Ovary (tissue), 9 donors: ENCODE results near the gene TMEM258. TPM values are rescaled to one million over a fixed set of nuclear protein-coding genes. Genes with fewer than 3 reads are reported as not detected.

Source experiments
- DNase-seq, 5 donors: peaks; one replicate each; pipeline ENCODE4 v3.0.0-alpha.2; 2019 to 2020
- H3K27ac ChIP-seq, 2 donors: fragments of 200-600 bp; one replicate each; pipeline versions ENCODE4 v1.5.1 to v1.8.0; 2019 to 2022
- H3K27me3 ChIP-seq: fragments of 200-600 bp; one replicate; pipeline ENCODE4 v1.8.0; 2022
- H3K36me3 ChIP-seq: fragments of 200-600 bp; sonication (generic); one replicate; pipeline ENCODE4 v1.5.1; 2019
- H3K4me1 ChIP-seq: one replicate; pipeline ENCODE4 v1.8.1; 2013; ENCODE audit warnings: mild to moderate bottlenecking, moderate library complexity; ENCODE audit not compliant: insufficient read depth
- H3K4me3 ChIP-seq: fragments of 200-600 bp; sonication (generic); one replicate; pipeline ENCODE4 v1.5.1; 2017
- H3K9me3 ChIP-seq, 2 donors: fragments of 200-600 bp in 1 of 2; sonication (generic) in 1 of 2; one replicate each; pipeline versions ENCODE4 v1.5.1 to v1.8.1; 2013 to 2019; ENCODE audit warnings: mild to moderate bottlenecking in 1 of 2, moderate library complexity in 1 of 2
- EP300 ChIP-seq: sonication (generic); formaldehyde crosslinking; IDR thresholded peaks from one replicate; pipeline ENCODE4 v1.6.1; 2017; ENCODE audit warnings: antibody characterized with exemption
- POLR2A ChIP-seq: fragments of 450-650 bp; IDR thresholded peaks from one replicate; pipeline ENCODE4 v1.6.1; 2017; ENCODE audit warnings: antibody characterized with exemption, mild to moderate bottlenecking, moderate library complexity
- WGBS, 3 donors: extraction: QIAGEN DNeasy Blood & Tissue Kit in 1 of 3; methylation state at CpG; one replicate each; pipeline versions ENCODE4 v1.1.5 to v1.1.7; 2013 to 2017; 5-methylcytosine and 5-hydroxymethylcytosine counted together
- intact Hi-C, 4 donors: fragments of 100-400 bp; cut with DNase I; formaldehyde crosslinking; loops; one replicate each; pipeline versions ENCODE4 v1.11.0 to v1.15.1; 2022 to 2023
- polyA plus RNA-seq, 2 donors: library from polyadenylated mRNA; stranded (reverse); fragments of 200-250 nt in 1 of 2; fragments of 350-450 nt in 1 of 2; fragmentation: Illumina TruSeq in 1 of 2; extraction: RNeasy Lipid Tissue Mini Kit (QIAGEN cat#74804) in 1 of 2; gene quantifications; one replicate each; pipeline ENCODE4 v1.2.3, GENCODE V29; 2013 to 2014
- total RNA-seq, 7 donors: library from RNA; depleted of rRNA in 2 of 7; stranded (reverse); fragments of >200 nt in 2 of 7; fragmentation: NEBNext Ultra II Directional in 3 of 7; extraction: Animal tissue kit (Norgen Biotek cat#: 25700) in 3 of 7; gene quantifications; one replicate each; pipeline versions ENCODE4 v1.1.0 to v1.2.4, GENCODE V29; 2016 to 2023
- TF ChIP-seq, protein P1 (sequence below), 3 donors: fragments of 450-650 bp in 2 of 3; fragments of 200-600 bp in 1 of 3; IDR thresholded peaks; one replicate each; pipeline versions ENCODE4 v1.5.1 to v1.8.0; 2016 to 2022; ENCODE audit warnings: antibody characterized with exemption in 3 of 3, mild to moderate bottlenecking in 1 of 3
- donor health status: DM: no; HTN: no; CAD: no; lungs with moderate emphysema.
- donor health status: DM: no; HTN: no; CAD: no.
- donor health status: Bipolar disorder and iron deficiency.
- donor health status: DM: yes; HTN: yes; CAD: no.
- donor health status: DM: no; HTN: no; CAD: no.
- donor health status: DM: yes; HTN: yes; CAD: no.

TMEM258 gene
- total and polyA plus RNA-seq, 9 donors, result 32.2 to 192 (median 119) TPM

DNA sequence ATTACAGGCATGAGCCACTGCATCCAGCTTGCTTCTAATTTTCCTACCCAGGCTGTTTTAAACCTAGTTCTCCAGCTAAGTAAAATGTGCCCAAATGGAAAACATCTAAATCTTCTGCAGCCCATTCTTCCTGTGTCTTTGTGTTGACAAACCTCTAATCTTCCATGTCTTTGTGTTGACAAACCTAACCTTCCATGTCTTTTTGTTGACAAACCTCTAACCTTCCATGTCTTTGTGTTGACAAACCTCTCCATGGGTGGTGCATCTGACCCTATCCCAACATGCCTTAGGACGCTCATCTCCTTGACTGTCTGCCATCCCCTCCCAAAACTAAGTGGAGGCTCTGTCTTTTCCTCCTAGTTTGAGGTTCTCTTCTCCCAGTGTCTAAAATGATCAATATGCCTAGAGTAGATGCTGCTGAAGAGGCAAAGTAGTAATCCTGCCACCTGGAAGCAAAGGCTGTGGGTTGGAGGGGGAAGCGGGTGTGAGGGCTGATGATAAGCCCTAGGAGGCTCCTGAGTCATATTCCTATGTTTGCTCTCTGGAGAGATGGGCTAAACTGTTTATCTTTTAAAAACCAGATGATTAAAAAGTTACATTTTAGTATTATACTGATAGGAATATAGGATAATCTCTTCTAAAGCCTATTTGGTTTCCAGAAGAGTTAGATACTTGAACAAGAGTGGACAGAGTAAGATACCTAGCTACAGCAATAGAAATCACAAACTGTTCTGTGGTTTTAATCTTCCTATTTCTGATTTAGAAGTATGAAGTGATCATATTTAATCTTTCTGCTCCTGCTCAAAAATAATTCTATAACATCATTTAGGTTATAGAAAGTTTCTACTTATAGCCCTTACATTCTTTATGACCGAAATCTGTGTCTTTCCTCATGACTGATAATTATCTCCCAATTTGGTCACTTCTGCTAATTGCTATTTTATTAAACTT lies 8.2 kb upstream of the TMEM258 start:
- Histone ChIP-seq H3K36me3 (no peaks in the 10 kb centered on the region), H3K9me3 (no peaks in the 10 kb centered on the region)

DNA sequence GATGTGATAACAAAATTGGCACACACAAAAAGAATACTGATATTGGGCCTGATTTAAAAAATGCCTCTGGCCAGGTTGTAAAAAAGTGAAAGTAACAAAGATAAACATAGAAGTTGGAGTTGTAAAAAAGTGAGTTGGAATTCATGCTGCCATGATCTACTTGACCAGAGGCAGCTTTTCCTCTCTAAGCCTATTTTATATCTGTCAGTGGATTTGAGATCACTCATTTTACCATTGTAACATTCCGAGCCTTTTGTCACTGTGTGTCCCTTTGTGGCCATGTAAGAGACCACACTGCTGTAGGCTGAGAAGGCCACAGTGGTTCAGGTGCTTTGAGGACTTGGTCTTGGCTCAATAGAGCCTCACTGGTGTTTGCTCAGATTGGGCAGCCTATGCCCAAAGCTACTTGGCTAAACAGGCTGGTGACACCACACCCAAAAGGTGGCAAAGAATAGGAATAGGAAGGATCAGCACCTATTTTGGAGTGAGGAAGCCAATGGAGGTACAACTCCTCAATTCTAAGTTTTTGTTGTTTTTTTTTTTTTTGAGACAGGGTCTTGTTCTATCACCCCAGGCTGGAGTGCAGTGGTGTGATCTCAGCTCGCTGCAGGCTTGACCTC lies 7.4 kb upstream of the TMEM258 start:
- Histone ChIP-seq H3K27ac (no peak overlapping the region), H3K4me1 (no peaks in the 10 kb centered on the region), H3K9me3 (no peaks in the 10 kb centered on the region), H3K36me3 (no peaks in the 10 kb centered on the region), H3K27me3 (no peaks in the 10 kb centered on the region), H3K4me3 (no peak overlapping the region)
- TF ChIP-seq EP300, result no peak
- TF ChIP-seq, protein P1, sequence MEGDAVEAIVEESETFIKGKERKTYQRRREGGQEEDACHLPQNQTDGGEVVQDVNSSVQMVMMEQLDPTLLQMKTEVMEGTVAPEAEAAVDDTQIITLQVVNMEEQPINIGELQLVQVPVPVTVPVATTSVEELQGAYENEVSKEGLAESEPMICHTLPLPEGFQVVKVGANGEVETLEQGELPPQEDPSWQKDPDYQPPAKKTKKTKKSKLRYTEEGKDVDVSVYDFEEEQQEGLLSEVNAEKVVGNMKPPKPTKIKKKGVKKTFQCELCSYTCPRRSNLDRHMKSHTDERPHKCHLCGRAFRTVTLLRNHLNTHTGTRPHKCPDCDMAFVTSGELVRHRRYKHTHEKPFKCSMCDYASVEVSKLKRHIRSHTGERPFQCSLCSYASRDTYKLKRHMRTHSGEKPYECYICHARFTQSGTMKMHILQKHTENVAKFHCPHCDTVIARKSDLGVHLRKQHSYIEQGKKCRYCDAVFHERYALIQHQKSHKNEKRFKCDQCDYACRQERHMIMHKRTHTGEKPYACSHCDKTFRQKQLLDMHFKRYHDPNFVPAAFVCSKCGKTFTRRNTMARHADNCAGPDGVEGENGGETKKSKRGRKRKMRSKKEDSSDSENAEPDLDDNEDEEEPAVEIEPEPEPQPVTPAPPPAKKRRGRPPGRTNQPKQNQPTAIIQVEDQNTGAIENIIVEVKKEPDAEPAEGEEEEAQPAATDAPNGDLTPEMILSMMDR (IDR thresholded peaks at IDR 0.05), result no peak
- TF ChIP-seq POLR2A, result no peak
- WGBS, 3 donors, result 92 to 95% (median 94%) methylated on average over 2 of the region's 2 CpGs
- no peak for DNase-seq
- intact Hi-C loops, result loop anchor here in 2 of 4 donors (5.0 to 10.0 kb wide), 5 partner anchors 75 to 513 kb away; no protein-coding TSS in a partner anchor

More for the DNA sequence above, 8.2 kb upstream of the TMEM258 start:
- Histone ChIP-seq H3K4me3 (no peak overlapping the region), H3K4me1 (no peaks in the 10 kb centered on the region), H3K27me3 (no peaks in the 10 kb centered on the region), H3K27ac (no peak overlapping the region)
- WGBS, 3 donors, result 77 to 87% (median 81%) methylated on average over 3 of the region's 3 CpGs
- DNase-seq, result no peak
- no peak for TF ChIP-seq EP300
- intact Hi-C loops, result loop anchor here in 1 of 4 donors (10.0 kb wide), 1 partner anchor 74 kb away; no protein-coding TSS in a partner anchor

DNA sequence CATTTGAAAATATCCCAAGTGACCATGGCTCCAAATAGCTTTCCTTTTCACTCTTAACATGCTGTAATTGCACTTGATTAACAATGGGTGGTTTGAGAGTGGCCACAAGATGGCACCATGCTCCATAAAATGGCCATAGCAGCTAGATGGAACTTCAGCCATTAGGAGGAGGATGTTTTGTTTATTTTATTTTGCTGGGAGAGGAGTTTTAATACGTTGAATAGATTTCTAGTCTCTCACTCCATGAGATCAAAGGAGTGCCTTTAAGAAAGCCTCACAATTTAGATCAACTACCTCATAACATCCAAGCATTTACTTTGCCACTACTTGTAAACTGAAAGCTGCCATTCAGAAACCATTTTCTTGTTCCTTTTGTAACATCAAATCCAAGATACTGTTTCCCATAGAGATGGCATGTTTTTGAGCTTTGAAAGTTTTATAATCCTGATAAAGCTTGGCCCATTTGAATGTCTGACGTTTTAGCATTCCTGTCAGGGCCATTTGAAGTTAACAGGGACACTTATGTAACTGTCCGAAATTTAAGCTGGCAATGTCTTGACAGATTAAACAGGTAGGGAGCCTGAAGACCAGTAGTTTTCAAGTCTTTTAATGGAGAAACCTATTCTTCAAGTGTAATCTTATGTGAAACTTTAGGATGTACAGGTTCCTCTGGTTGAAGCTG lies 5.0 kb upstream of the TMEM258 start:
- WGBS, 3 donors, result 17 to 29% (median 26%) methylated on average over 3 of the region's 3 CpGs
- Histone ChIP-seq H3K9me3 (no peaks in the 10 kb centered on the region), H3K4me3 (no peak overlapping the region), H3K36me3 (no peaks in the 10 kb centered on the region), H3K27ac (no peak overlapping the region), H3K27me3 (no peaks in the 10 kb centered on the region), H3K4me1 (peaks cover 2% of the 10 kb centered on the region)
- TF ChIP-seq POLR2A, result no peak
- TF ChIP-seq, protein P1 (IDR thresholded peaks at IDR 0.05), result peak; percentile 37 to 93 (median 90)
- intact Hi-C loops, result loop anchor here in 2 of 4 donors (5.0 to 10.0 kb wide), 4 partner anchors 150 to 515 kb away; no protein-coding TSS in a partner anchor
- DNase-seq, result peak; percentile 70 to 89 (median 77)

DNA sequence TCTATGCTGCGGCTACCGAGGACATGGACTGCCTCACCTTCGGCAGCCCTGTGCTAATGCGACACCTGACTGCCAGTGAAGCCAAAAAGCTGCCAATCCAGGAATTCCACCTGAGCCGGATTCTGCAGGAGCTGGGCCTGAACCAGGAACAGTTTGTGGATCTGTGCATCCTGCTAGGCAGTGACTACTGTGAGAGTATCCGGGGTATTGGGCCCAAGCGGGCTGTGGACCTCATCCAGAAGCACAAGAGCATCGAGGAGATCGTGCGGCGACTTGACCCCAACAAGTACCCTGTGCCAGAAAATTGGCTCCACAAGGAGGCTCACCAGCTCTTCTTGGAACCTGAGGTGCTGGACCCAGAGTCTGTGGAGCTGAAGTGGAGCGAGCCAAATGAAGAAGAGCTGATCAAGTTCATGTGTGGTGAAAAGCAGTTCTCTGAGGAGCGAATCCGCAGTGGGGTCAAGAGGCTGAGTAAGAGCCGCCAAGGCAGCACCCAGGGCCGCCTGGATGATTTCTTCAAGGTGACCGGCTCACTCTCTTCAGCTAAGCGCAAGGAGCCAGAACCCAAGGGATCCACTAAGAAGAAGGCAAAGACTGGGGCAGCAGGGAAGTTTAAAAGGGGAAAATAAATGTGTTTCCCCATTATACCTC lies 3.6 kb upstream of the TMEM258 start:
- Histone ChIP-seq H3K27ac (no peak overlapping the region), H3K4me3 (no peak overlapping the region), H3K36me3 (no peaks in the 10 kb centered on the region), H3K4me1 (peaks cover 5% of the 10 kb centered on the region), H3K9me3 (no peaks in the 10 kb centered on the region), H3K27me3 (no peaks in the 10 kb centered on the region)
- no peak for DNase-seq
- intact Hi-C loops, result loop anchor here in 2 of 4 donors (5.0 to 10.0 kb wide), 4 partner anchors 151 to 516 kb away; no protein-coding TSS in a partner anchor
- 85 to 86% (median 85%) methylated on average over 18 of the region's 18 CpGs for WGBS, 3 donors
- TF ChIP-seq EP300, result no peak
- TF ChIP-seq, protein P1 (IDR thresholded peaks at IDR 0.05), result no peak
- TF ChIP-seq POLR2A, result no peak
